ENCODE data around the gene MTAP.
"Not testable (repeated sequence)": the region's sequence is repeated elsewhere in the genome, so short reads cannot be mapped to it uniquely, and the experiment has no call there.

Gene MTAP

GRCh38 chr9:21933281-21933680 is 130.8 kb downstream of the MTAP start:
- TF ChIP-seq POLR2AphosphoS5 (IDR thresholded peaks at IDR 0.05; ENCODE audit: low read depth, low read length) (no peak), POLR2A (IDR thresholded peaks at IDR 0.05; ENCODE audit: low read depth, low read length) (no peak), TAF1 (IDR thresholded peaks at IDR 0.05; ENCODE audit: borderline replicate concordance, low read depth, low read length) (no peak)
- DNase-seq (ENCODE audit: insufficient read length) = no peak
- no peak for FAIRE-seq

GRCh38 chr9:21933865-21934264 is 131.4 kb downstream of the MTAP start:
- no peak for TF ChIP-seq TAF1 (IDR thresholded peaks at IDR 0.05; ENCODE audit: borderline replicate concordance, low read depth, low read length)
- TF ChIP-seq POLR2A (IDR thresholded peaks at IDR 0.05; ENCODE audit: low read depth, low read length) = no peak
- TF ChIP-seq POLR2AphosphoS5 (IDR thresholded peaks at IDR 0.05; ENCODE audit: low read depth, low read length) = no peak
- FAIRE-seq (no peak), DNase-seq (ENCODE audit: insufficient read length) (no peak)

- no peak for FAIRE-seq
- DNase-seq (ENCODE audit: insufficient read length) = no peak
- TF ChIP-seq TAF1 (IDR thresholded peaks at IDR 0.05; ENCODE audit: borderline replicate concordance, low read depth, low read length) (no peak), POLR2A (IDR thresholded peaks at IDR 0.05; ENCODE audit: low read depth, low read length) (no peak), POLR2AphosphoS5 (IDR thresholded peaks at IDR 0.05; ENCODE audit: low read depth, low read length) (no peak)
These were observed 133.2 kb downstream of the MTAP start for GRCh38 chr9:21935631-21936030.

GRCh38 chr9:21936161-21936560 is 133.7 kb downstream of the MTAP start:
- FAIRE-seq (no peak), DNase-seq (ENCODE audit: insufficient read length) (no peak)
- TF ChIP-seq TAF1 (IDR thresholded peaks at IDR 0.05; ENCODE audit: borderline replicate concordance, low read depth, low read length) = no peak
- TF ChIP-seq POLR2AphosphoS5 (IDR thresholded peaks at IDR 0.05; ENCODE audit: low read depth, low read length) = no peak
- TF ChIP-seq POLR2A (IDR thresholded peaks at IDR 0.05; ENCODE audit: low read depth, low read length) = no peak

- DNase-seq (ENCODE audit: insufficient read length) (no peak), FAIRE-seq (no peak)
- no peak for TF ChIP-seq TAF1 (IDR thresholded peaks at IDR 0.05; ENCODE audit: borderline replicate concordance, low read depth, low read length)
- no peak for TF ChIP-seq POLR2AphosphoS5 (IDR thresholded peaks at IDR 0.05; ENCODE audit: low read depth, low read length)
- TF ChIP-seq POLR2A (IDR thresholded peaks at IDR 0.05; ENCODE audit: low read depth, low read length) = no peak
These were observed 139.0 kb downstream of the MTAP start for GRCh38 chr9:21941337-21941995.

GRCh38 chr9:21943464-21943863 is 141.0 kb downstream of the MTAP start:
- DNase-seq (ENCODE audit: insufficient read length) = no peak

GRCh38 chr9:21945606-21946005 is 143.2 kb downstream of the MTAP start:
- DNase-seq (ENCODE audit: insufficient read length) (no peak), FAIRE-seq (no peak)
- TF ChIP-seq POLR2A (IDR thresholded peaks at IDR 0.05; ENCODE audit: low read depth, low read length) (no peak), POLR2AphosphoS5 (IDR thresholded peaks at IDR 0.05; ENCODE audit: low read depth, low read length) (no peak), TAF1 (IDR thresholded peaks at IDR 0.05; ENCODE audit: borderline replicate concordance, low read depth, low read length) (no peak)

More at GRCh38 chr9:21943464-21943863, 141.0 kb downstream of the MTAP start:
- FAIRE-seq = no peak
- TF ChIP-seq TAF1 (IDR thresholded peaks at IDR 0.05; ENCODE audit: borderline replicate concordance, low read depth, low read length) (no peak), POLR2A (IDR thresholded peaks at IDR 0.05; ENCODE audit: low read depth, low read length) (no peak), POLR2AphosphoS5 (IDR thresholded peaks at IDR 0.05; ENCODE audit: low read depth, low read length) (no peak)

GRCh38 chr9:21958833-21959232 is 156.4 kb downstream of the MTAP start:
- TF ChIP-seq POLR2AphosphoS5 (IDR thresholded peaks at IDR 0.05; ENCODE audit: low read depth, low read length) (no peak), POLR2A (IDR thresholded peaks at IDR 0.05; ENCODE audit: low read depth, low read length) (no peak), TAF1 (IDR thresholded peaks at IDR 0.05; ENCODE audit: borderline replicate concordance, low read depth, low read length) (no peak)

GRCh38 chr9:21959268-21959667 is 156.8 kb downstream of the MTAP start:
- DNase-seq (ENCODE audit: insufficient read length); FAIRE-seq: not testable (repeated sequence)

More at GRCh38 chr9:21958833-21959232, 156.4 kb downstream of the MTAP start:
- FAIRE-seq = no peak
- no peak for DNase-seq (ENCODE audit: insufficient read length)

GRCh38 chr9:21961569-21961968 is 159.1 kb downstream of the MTAP start:
- TF ChIP-seq POLR2AphosphoS5 (IDR thresholded peaks at IDR 0.05; ENCODE audit: low read depth, low read length) = no peak
- TF ChIP-seq TAF1 (IDR thresholded peaks at IDR 0.05; ENCODE audit: borderline replicate concordance, low read depth, low read length) = no peak
- no peak for FAIRE-seq
- DNase-seq (ENCODE audit: insufficient read length) = no peak

- peak; percentile 37 for DNase-seq (ENCODE audit: insufficient read length)
- FAIRE-seq = no peak
- TF ChIP-seq TAF1 (IDR thresholded peaks at IDR 0.05; ENCODE audit: borderline replicate concordance, low read depth, low read length) (no peak), POLR2AphosphoS5 (IDR thresholded peaks at IDR 0.05; ENCODE audit: low read depth, low read length) (no peak), POLR2A (IDR thresholded peaks at IDR 0.05; ENCODE audit: low read depth, low read length) (no peak)
These were observed 162.5 kb downstream of the MTAP start for GRCh38 chr9:21964925-21965385.

- no peak for TF ChIP-seq POLR2A (IDR thresholded peaks at IDR 0.05; ENCODE audit: low read depth, low read length)
- TF ChIP-seq POLR2AphosphoS5 (IDR thresholded peaks at IDR 0.05; ENCODE audit: low read depth, low read length) = no peak
- no peak for TF ChIP-seq TAF1 (IDR thresholded peaks at IDR 0.05; ENCODE audit: borderline replicate concordance, low read depth, low read length)
- peak; percentile 54 for DNase-seq (ENCODE audit: insufficient read length)
- FAIRE-seq = peak; percentile 87
These were observed 163.0 kb downstream of the MTAP start for GRCh38 chr9:21965401-21965951.

All from GM12892 (cell line).